ENCODE measurements around the gene SECISBP2.
"Not testable (repeated sequence)": the region's sequence is repeated elsewhere in the genome, so short reads cannot be mapped to it uniquely, and the experiment has no call there.

SECISBP2 gene

DNA sequence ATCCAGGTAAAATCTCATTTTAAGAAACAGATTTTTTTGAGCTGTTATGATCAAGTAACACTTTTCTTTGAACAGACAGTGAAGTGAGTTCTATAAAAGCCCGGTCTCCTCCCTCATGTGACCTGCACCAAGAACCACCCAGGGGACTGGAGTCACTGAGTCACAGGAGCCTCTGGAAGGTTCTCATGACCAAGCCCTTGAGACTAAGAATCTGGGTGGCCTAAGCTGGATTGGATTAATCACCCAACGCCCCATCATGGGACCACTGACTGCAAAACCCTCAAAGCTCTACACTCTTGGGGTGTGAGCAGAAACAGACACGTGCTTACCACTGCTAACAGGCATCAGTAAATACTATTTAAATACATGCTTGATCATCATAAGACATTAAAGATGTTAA is 48.4 kb downstream of the SECISBP2 start:
- no peak for DNase-seq (ENCODE audit: low read depth)

DNA sequence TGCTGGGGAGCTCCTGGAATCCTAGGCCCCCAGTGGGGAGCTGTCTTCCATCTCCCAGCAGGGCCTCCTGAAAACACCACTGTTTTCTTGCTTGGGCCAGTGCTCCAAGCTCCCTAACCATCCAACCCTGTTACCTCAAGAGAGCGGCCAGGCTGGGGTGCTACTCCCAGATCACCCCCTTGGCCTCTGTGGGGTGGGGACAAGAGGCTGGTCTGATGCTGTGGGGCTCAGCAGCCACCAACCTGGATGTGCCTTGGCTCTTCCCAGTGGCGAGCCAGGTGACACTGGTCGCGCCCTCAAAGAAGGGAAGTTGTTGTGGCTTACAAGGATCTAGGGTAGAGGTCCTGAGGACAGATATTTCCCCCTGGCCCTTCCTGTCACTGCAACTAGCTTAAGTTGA is 49.0 kb downstream of the SECISBP2 start:
- DNase-seq (ENCODE audit: low read depth), result no peak

DNA sequence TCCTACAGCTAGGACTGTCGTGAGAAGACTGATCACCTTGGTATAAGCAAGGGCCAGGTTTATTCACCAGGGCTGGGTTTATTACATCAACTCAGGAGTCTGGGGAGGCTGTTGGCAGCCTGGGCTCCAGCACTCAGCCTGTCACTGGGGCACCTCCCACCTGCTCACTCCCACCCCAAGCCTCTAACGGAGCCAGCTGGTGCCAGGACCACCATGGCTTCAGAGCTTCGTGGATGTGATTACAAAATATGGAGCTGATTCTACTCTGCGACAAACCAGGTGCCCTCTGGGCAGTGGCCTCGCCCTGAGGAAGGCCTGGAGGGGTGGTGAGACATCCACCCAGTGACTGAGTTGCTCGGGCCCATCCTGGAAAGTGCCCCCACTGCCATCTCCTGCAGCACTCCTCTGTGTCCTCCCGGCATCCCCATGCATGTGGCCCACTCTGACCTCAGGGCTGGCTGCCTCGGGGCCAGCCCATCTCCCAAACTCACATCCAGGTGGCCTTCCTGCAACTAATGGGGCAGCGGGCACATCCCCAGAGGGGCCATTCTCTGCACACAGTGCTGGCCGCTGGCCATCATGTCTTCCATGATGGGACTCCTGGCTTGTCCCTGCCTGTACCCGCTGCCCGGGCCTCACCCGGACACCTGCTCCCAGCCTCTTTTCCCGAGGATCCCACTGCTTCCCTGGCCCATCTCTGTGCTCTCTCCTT is 49.6 kb downstream of the SECISBP2 start:
- no peak for DNase-seq (ENCODE audit: low read depth)

DNA sequence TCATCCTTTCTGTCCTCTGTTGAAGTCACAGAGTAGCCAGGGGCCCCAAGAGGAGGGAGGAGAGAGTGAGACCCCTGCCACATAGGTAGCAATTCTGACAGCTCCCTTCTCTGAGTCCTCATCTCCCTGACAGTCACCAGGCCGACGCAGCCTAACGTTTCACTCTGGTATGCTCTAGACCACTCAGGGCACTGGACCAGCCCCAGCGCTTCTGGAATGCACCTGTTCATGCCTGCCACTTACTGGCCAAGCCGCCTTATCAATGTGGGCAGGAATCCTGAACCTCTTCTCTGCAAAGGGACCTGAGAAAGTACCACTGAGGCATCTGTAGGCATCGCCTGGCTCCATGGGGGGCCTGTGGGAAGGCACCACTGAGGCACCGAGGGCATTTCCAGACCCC is 50.2 kb downstream of the SECISBP2 start:
- DNase-seq (ENCODE audit: low read depth), result no peak

DNA sequence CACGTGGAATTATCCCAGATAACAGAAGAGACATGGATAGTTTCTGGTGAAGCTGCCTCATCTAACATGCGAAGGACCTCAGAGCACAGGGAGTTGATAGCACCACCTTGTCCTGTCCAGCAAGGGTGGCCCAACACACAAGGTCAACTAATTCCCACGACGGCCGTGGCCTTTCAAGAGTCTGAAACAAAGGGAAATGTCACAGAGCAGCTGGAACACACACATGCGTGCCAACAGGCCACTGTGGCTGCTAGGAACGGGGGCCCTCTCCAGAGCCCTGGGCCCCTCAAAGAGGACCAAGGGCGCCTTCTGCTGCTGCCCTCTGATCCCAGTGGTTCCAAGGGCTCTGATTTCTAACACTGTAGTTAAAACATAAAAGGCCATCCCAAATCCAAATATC is 50.7 kb downstream of the SECISBP2 start:
- no peak for DNase-seq (ENCODE audit: low read depth)

DNA sequence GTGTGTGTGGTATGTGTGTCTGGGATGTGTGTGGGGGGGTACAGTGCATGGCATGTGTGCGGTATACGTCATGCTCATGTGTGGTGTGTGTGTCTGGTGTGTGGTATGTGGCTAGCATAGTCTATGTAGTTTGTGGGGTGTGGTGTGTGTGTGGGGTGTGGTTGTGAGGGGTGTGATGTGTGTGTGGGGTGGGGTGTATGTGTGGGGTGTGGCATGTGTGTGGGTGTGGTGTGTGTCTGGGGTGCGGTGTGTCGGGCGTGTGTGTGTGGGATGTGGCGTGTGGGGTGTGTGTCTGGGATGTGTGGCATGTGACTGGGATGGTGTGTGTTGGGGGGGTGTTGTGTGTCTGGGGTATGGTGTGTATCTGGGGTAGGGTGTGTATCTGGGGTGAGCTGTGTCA is 52.3 kb downstream of the SECISBP2 start:
- DNase-seq (ENCODE audit: low read depth), result no peak

DNA sequence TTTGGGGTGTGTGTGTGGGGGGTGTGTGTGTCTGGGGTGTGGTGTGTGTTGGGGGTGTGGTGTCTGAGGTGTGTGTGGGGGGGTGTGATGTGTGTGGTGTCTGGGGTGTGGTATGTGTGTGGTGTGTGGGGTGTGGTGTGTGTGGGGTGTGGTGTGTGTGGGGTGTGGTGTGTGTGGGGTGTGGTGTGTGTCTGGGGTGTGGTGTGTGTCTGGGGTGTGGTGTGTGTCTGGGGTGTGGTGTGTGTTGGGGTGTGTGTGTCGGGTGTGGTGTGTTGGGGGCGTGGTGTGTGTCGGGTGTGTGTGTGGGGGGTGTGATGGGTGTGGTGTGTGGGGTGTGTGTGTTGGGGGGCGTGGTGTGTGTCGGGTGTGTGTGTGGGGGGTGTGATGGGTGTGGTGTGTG is 53.5 kb downstream of the SECISBP2 start:
- not testable (repeated sequence) for DNase-seq (ENCODE audit: low read depth)

DNA sequence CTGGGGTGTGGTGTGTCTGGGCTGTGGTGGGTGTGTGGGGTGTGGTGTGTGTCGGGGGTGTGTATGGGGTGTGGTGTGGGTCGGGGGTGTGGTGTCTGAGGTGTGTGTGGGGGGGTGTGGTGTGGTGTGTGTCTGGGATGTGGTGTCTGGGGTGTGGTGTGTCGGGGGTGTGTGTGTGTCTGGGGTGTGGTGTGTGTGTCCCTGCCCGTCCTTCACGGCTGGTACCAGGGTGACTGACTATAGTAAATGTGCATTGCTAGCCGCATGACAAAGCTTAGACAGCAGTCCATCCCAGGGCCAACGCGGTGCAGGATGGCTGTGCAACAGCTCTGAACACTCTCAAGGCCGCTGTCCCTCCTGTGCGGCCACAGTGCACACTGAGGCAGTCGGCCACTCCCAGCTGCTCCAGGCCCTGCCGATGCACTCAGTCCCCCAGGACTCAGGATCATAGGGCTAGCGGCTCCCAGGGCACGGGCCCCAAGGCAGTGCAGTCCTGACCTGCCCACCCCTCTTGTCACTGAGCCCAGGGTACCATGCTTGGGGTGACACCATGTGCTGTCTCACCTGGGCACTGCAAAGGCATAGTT is 54.0 kb downstream of the SECISBP2 start:
- no peak for DNase-seq (ENCODE audit: low read depth)

DNA sequence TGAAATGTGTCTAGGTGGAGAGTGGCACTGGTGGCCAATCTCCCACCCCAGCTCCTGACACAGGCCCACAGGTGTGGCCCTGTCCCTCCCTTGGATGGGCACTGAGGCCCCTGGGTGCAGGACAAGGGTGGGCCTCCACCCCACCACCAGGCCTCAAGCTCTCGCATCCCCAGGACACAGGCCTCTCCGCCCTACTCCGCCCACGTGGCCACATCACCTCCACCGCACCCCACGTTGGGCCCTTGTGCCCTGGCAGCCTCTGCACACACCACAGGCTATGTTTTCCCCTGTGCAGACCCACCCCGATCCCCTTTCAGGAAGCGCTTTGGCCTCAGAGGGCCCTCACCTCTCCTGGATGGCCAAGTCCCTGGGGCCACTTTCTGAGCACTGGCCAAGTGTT is 54.7 kb downstream of the SECISBP2 start:
- DNase-seq (ENCODE audit: low read depth), result no peak

DNA sequence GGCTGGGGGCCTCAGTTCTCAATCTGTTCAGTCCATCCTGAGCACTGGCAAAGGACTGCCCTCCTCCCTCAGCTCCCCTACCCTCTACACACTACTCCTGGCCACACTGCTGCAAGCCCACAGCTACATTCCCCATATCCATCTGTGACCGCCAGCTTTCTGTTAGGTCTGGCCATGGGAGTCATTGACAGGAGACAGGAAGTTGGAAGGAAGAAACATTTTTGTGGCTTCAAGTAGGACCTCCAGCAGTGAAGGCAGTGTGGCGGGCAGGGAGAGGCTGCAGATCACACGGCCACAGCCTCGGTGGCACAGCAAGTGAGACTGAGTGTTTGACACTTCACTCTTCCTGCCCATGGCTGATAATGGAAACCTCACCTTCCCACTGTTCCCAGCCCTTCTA is 55.9 kb downstream of the SECISBP2 start:
- DNase-seq (ENCODE audit: low read depth), result no peak

DNA sequence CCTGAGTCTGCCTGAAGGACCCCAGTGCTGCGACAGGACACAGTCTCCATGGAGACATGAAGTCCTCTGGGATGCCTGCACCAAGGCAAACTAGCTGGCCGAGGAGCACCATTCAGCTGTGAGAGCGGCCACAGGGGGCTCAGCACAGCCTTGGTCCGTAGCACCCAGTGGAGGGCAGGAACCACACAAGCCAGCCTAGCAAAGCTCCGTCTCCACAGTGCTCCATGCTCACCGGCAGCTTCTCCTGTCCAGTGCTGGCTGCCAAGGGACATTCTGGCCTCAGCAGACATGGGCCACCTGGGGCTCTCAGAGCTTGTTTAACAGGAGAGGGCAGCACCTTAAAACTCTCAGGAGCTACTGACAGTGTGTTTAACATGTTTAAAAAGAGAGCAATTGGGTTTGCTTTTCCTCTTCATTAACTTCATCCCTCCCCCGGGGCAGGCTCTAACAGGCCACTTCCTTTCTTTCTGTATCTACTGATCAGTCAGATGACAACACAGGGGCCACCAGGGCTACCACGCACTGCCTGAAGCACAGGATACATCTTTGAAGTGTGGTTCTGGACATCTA is 57.0 kb downstream of the SECISBP2 start:
- no peak for DNase-seq (ENCODE audit: low read depth)

DNA sequence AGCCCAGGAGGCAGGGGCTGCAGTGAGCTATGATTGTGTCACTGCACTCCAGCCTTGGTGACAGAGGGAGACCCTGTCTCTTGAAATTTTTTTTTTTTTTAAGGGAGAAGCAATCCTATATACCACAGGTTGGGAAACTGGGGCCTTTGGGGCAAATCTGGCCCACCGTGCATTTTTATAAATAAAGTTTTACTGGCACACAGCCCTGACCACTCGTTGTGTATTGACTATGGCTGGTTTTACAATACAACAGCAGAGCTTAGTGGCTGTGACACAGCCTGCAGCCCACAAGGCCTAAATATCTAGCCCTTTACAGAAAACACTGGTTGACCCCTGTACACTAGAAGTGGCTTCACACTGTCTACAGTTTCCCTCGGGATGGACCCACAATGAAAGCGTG is 58.0 kb downstream of the SECISBP2 start:
- DNase-seq (ENCODE audit: low read depth), result no peak

DNA sequence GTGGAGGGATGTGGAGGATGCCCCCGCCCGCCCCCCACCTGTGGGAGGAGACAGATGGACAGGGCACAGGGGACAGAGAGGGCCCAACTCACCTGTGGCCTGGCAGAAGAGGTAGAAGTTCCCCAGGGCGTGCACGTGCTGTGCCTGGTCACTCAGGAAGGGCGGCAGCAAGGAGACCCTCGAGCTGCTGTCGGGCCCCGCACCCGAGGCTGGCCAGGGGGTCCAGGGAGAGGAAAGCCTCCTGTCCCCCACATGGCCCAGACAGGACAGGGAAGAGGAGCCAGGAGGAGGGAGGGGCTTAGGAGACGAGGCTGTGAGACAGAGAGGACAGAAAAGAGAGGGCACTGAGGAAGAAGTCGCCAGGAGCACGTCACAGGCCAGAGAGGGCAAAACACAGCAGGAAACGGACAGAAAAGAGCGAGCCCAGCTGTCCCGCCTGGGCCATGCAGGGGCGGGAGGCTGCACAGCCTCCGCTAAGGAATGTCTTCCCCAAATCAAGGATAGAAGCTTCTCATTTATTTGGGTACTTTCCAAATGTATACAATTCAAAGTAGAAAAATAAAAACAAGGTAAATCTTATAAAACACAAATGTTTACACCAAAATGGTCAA is 58.5 kb downstream of the SECISBP2 start:
- no peak for DNase-seq (ENCODE audit: low read depth)

DNA sequence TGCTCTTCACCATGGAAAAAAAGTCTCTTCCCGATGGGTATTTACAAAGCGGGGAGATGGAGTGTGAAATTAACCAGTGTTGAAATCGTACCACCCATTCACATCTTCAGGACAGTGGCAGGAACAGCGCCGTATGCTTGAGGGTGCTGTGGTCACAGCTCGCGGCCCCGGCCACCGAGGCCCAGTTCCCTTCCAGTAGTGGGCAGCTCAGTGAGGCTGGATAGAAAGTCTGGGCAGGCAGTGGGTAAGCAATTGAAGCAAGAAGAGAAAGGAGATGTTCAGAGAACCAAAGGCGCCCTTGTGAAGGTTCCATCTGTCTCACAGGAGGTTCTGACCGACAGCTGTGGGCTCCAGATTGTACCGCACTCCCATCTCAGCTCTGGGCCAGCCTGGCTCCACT is 59.1 kb downstream of the SECISBP2 start:
- DNase-seq (ENCODE audit: low read depth), result no peak

DNA sequence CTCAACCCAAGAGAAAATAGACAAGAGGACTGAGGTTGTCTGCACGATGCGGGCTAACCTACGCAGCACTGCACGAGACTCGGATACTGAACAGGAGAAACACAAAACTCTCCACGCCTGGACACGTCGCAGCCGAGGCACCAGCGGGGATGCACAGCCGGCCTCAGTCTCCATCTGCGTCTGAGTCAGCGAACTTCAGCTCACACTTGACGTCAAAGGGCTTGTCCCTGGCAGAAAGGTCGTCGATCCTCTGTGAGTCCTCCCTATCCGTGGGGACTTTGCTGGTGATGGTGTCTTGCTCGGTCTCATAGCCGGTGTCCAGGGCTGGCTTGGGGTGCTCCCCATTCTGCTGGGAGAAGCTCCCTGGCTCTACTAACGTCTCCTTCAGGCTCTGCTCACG is 60.2 kb downstream of the SECISBP2 start:
- no peak for DNase-seq (ENCODE audit: low read depth)

DNA sequence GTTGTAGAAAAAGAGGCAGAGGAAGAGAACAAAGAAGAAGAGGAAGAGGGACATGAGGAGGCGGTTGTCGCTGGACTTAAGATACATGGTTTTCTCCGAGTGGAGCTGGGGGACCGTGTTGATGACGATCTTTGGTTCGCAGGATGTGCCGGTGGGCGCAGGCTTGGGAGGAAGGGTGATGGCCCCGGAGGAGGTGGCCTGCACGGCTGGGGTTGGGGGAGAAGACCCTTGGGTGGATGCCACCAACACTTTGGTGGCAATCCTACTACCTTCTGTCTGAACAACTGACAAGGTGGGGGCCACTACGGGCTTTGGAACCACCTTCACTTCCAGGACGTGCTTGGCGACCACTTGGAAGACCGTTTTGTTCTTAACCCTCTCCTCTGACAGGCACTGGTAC is 60.7 kb downstream of the SECISBP2 start:
- DNase-seq (ENCODE audit: low read depth), result no peak

DNA sequence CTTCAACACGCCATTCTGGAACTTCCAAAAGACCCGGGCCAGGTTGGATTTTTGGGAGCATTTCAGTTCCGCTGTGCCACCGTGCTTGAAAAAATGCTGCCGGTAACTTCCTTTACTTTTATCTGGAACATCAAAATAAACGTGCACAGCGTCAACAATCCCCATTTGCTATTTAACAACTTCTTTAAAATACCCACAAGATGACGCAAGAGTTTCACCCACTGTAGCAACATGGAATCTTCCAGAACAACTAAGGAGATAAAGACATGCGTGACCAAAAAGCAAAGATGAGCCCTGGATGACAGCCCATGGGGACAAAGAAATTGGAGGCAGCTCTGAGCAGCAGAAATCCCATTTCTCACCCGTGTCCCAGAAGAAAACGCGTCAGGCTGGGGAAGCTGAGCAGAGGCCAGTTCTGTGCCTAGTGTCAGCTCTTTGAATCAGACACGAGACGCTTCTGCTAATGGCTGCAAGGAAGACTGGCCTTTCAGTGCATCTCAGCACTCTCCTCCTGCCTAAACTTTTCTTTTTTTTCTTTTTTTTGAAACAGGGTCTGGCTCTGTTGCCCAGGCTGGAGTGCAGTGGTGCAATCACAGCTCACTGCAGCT is 61.3 kb downstream of the SECISBP2 start:
- DNase-seq (ENCODE audit: low read depth), result no peak

DNA sequence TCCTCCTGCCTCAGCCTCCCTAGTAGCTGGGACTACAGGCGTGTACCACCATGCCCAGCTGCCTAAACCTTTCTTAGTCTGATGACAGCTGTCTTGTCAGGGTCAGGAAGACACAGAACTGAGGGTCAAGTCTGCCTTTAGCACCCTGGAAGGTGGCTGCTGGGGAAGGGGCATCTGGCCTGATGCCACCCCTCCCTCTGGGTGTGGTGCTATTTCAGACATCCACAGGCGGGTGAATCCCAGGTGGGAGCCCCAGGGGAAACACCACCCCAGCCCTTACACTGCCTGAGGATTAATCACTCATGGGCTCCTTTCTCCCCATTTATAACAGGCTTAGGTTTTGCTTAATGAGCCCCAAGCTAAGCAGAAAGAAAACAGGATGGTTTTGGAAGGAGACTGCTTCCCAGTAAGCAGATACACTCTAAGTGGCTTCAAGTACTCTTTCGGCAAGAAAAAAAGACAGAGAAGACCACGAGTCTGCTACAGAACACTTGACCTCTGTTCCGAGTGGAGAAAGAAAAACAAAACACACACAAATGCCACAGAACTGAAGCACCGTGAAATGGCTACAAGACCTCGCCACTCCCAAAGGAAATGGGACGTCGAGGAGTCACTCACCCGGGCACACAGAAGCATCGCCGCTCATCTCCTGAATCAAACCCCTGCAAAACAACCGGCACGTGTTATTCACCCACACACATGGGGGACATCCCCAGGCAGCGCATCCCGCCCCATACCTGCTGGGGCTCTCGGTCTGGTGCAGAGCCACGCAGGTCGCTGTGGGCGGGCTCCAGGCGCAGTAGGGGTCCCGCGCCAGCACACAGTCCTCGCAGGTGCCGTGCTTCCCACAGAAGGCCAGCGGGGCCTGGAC is 62.4 kb downstream of the SECISBP2 start:
- DNase-seq (ENCODE audit: low read depth), result no peak

DNA sequence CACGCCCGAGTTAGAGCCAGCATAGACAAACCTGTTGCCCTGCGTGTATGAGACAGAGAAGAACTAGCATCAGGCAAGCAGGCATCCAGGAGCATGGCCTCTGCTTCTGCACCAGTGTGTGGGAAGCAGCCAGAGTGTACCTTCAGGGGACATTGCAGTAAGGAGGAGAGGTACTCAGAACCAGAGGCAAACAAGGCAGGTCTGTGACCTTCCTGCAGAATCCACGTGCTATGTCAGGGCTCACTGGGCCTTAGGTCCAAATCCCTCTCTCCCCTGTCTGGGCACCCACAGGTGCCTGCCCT is 63.0 kb downstream of the SECISBP2 start:
- DNase-seq (ENCODE audit: low read depth), result no peak

DNA sequence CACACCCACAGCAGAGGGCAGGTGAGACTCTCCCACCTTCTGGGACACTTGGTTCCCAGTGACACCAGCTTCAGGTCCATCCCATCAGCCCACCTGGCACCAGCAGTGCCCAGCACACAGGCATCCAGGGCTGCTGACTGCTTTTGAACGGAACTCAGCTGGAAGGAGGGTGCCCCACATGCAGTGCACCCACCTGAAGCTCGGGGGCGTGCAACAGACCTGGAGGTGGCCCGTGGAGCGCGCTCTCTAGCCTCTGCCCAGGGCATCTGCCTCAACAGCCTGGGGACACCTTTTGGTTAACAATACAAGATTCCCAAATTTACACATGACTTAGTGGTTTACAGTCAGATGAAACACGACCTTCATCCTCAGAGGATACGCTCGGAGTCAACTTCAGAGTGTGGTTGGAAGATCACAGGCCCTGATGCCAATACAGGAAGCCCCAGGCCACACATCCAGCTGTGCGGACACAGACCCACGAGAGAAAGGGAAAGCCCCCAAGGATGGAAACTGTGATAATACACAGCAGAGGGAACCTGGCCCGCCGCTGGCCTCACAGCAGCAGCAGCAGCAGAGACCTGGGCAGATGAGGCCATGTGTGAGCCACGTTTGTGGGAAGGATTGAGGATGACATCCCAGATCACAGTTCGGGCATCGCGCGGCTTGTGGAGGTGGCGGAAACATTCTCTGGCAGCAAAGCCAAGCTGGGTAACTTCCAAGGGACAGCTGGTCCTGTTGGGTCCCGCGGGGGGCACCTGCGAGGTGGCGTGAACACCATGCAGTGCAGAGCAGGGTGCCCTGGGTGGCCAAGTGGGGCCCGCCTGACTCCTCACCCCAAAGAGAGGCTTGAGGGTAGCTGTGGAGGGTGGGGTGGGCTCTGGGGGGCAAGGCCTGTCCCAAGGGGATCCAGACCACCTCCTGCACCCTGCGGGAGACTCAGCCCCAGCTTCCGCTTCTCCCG is 64.0 kb downstream of the SECISBP2 start:
- no peak for DNase-seq (ENCODE audit: low read depth)
